NB4 (cell line): Measurements from ENCODE around the gene NOTCH3.

Experiments used
- POLR2A ChIP-seq: IDR thresholded peaks from 2 replicates; pipeline ENCODE4 v1.6.1; 2011; ENCODE audit warnings: mild to moderate bottlenecking; ENCODE audit not compliant: insufficient read length; ENCODE audit errors: extremely low read depth
- TF ChIP-seq, protein P1 (sequence below): IDR thresholded peaks from one replicate; pipeline ENCODE4 v1.5.1; 2012; ENCODE audit warnings: low read depth, low read length

DNA sequence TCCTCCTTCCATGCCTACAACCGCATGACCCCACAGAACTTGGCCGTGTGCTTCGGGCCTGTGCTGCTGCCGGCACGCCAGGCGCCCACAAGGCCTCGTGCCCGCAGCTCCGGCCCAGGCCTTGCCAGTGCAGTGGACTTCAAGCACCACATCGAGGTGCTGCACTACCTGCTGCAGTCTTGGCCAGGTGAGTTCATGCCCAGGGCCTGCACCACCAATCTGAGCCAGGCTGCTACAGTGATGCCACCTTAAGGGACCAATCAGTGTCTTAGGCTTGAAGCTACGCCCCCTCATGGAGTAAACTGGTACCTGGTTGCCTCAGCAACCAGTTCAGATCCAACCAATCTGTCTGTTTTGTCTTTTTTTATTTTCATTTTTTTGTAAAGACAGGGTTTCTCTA lies 88.4 kb downstream of the NOTCH3 start:
- TF ChIP-seq, protein P1, sequence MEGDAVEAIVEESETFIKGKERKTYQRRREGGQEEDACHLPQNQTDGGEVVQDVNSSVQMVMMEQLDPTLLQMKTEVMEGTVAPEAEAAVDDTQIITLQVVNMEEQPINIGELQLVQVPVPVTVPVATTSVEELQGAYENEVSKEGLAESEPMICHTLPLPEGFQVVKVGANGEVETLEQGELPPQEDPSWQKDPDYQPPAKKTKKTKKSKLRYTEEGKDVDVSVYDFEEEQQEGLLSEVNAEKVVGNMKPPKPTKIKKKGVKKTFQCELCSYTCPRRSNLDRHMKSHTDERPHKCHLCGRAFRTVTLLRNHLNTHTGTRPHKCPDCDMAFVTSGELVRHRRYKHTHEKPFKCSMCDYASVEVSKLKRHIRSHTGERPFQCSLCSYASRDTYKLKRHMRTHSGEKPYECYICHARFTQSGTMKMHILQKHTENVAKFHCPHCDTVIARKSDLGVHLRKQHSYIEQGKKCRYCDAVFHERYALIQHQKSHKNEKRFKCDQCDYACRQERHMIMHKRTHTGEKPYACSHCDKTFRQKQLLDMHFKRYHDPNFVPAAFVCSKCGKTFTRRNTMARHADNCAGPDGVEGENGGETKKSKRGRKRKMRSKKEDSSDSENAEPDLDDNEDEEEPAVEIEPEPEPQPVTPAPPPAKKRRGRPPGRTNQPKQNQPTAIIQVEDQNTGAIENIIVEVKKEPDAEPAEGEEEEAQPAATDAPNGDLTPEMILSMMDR: no peak
- TF ChIP-seq POLR2A: no peak
